PC-3 (cell line): Measurements from ENCODE around the gene PIK3CG. TPM values are rescaled to one million over a fixed set of nuclear protein-coding genes. Genes with fewer than 3 reads are reported as not detected.

Source experiments
- total RNA-seq: library from RNA; depleted of rRNA; stranded (reverse); fragments of >200 nt; gene quantifications from 2 replicates; pipeline ENCODE4 v1.2.3, GENCODE V29; 2014; rRNA removed

PIK3CG gene
- total RNA-seq, 1 experiment from 2014 or later, result not detected

Other genes starting within 250 kb of the PIK3CG start
- 27.0 and 28.6 TPM in 2 replicates for gene CCDC71L, start 204.1 kb upstream of the PIK3CG start, total RNA-seq
- gene PRKAR2B, start 179.4 kb downstream of the PIK3CG start, total RNA-seq, result 0.29 and 1.5 TPM in 2 replicates